Measurements from ENCODE around the gene CACNG6.

CACNG6 gene

GRCh38 chr19:53982611-53983010 is 8.8 kb upstream of the CACNG6 start:
- H3K27ac Mint-ChIP-seq: no peak overlapping the region
- H3K9me3 Mint-ChIP-seq: peaks cover 7% of the 10 kb centered on the region
- H3K4me3 Mint-ChIP-seq: no peak overlapping the region

GRCh38 chr19:53983457-53984289 is 7.8 kb upstream of the CACNG6 start:
- no peak for ATAC-seq
- H3K4me1 Mint-ChIP-seq: peaks cover 29% of the 10 kb centered on the region
- peaks cover 7% of the 10 kb centered on the region for H3K9me3 Mint-ChIP-seq
- H3K4me3 Mint-ChIP-seq: no peak overlapping the region
- no peak overlapping the region for H3K27ac Mint-ChIP-seq
- H3K36me3 Mint-ChIP-seq: peaks cover 6% of the 10 kb centered on the region
- no peak for DNase-seq (ENCODE audit: low spot score in 2 of 2)

More at GRCh38 chr19:53982611-53983010, 8.8 kb upstream of the CACNG6 start:
- ATAC-seq (no peak), DNase-seq (ENCODE audit: low spot score in 2 of 2) (no peak)
- peaks cover 6% of the 10 kb centered on the region for H3K36me3 Mint-ChIP-seq
- peaks cover 29% of the 10 kb centered on the region for H3K4me1 Mint-ChIP-seq

- no peak for DNase-seq (ENCODE audit: low spot score in 2 of 2)
- Mint-ChIP-seq H3K36me3 (no peaks in the 10 kb centered on the region), H3K4me3 (no peak overlapping the region), H3K27ac (no peak overlapping the region), H3K4me1 (peaks cover 8% of the 10 kb centered on the region), H3K9me3 (peaks cover 3% of the 10 kb centered on the region)
- ATAC-seq: no peak
Observed at GRCh38 chr19:53985863-53986262, 5.6 kb upstream of the CACNG6 start.

GRCh38 chr19:53988981-53989380 is 2.5 kb upstream of the CACNG6 start:
- Mint-ChIP-seq H3K4me1 (peaks cover 7% of the 10 kb centered on the region), H3K27ac (no peak overlapping the region), H3K9me3 (no peaks in the 10 kb centered on the region), H3K4me3 (no peak overlapping the region), H3K36me3 (no peaks in the 10 kb centered on the region)
- DNase-seq (ENCODE audit: low spot score in 2 of 2) (no peak), ATAC-seq (no peak)

GRCh38 chr19:53989600-53990533 is 1.6 kb upstream of the CACNG6 start:
- no peak for DNase-seq (ENCODE audit: low spot score in 2 of 2)
- ATAC-seq: peak; percentile 22
- H3K4me3 Mint-ChIP-seq: no peak overlapping the region
- H3K36me3 Mint-ChIP-seq: no peaks in the 10 kb centered on the region
- peaks cover 7% of the 10 kb centered on the region for H3K4me1 Mint-ChIP-seq
- no peaks in the 10 kb centered on the region for H3K9me3 Mint-ChIP-seq
- no peak overlapping the region for H3K27ac Mint-ChIP-seq

- H3K9me3 Mint-ChIP-seq: no peaks in the 10 kb centered on the region
- H3K4me1 Mint-ChIP-seq: peaks cover 7% of the 10 kb centered on the region
- DNase-seq (ENCODE audit: low spot score in 2 of 2): no peak
- no peak overlapping the region for H3K27ac Mint-ChIP-seq
- no peak for ATAC-seq
- H3K4me3 Mint-ChIP-seq: peak overlapping the region; percentile 33
- H3K36me3 Mint-ChIP-seq: no peaks in the 10 kb centered on the region
Observed at GRCh38 chr19:53992211-53992610, 774 bp downstream of the CACNG6 start.

- ATAC-seq (no peak), DNase-seq (ENCODE audit: low spot score in 2 of 2) (no peak)
- H3K36me3 Mint-ChIP-seq: no peaks in the 10 kb centered on the region
- H3K9me3 Mint-ChIP-seq: no peaks in the 10 kb centered on the region
- H3K4me1 Mint-ChIP-seq: peaks cover 7% of the 10 kb centered on the region
- no peak overlapping the region for H3K4me3 Mint-ChIP-seq
- no peak overlapping the region for H3K27ac Mint-ChIP-seq
Observed at GRCh38 chr19:53992815-53993214, 1.4 kb downstream of the CACNG6 start.

- Mint-ChIP-seq H3K27ac (no peak overlapping the region), H3K36me3 (no peaks in the 10 kb centered on the region), H3K4me1 (peaks cover 7% of the 10 kb centered on the region), H3K4me3 (no peak overlapping the region), H3K9me3 (no peaks in the 10 kb centered on the region)
- ATAC-seq: no peak
- no peak for DNase-seq (ENCODE audit: low spot score in 2 of 2)
Observed at GRCh38 chr19:53993448-53993847, 2.0 kb downstream of the CACNG6 start.

GRCh38 chr19:53994811-53995210 is 3.4 kb downstream of the CACNG6 start:
- DNase-seq (ENCODE audit: low spot score in 2 of 2) (no peak), ATAC-seq (no peak)
- H3K9me3 Mint-ChIP-seq: no peaks in the 10 kb centered on the region
- H3K36me3 Mint-ChIP-seq: no peaks in the 10 kb centered on the region
- no peak overlapping the region for H3K4me3 Mint-ChIP-seq
- peaks cover 7% of the 10 kb centered on the region for H3K4me1 Mint-ChIP-seq
- H3K27ac Mint-ChIP-seq: no peak overlapping the region

GRCh38 chr19:53998223-53998622 is 6.8 kb downstream of the CACNG6 start:
- Mint-ChIP-seq H3K4me1 (no peaks in the 10 kb centered on the region), H3K4me3 (no peak overlapping the region), H3K9me3 (no peaks in the 10 kb centered on the region), H3K36me3 (no peaks in the 10 kb centered on the region), H3K27ac (no peak overlapping the region)
- no peak for DNase-seq (ENCODE audit: low spot score in 2 of 2)
- ATAC-seq: no peak

- DNase-seq (ENCODE audit: low spot score in 2 of 2) (no peak), ATAC-seq (no peak)
- no peaks in the 10 kb centered on the region for H3K9me3 Mint-ChIP-seq
- no peaks in the 10 kb centered on the region for H3K4me1 Mint-ChIP-seq
- no peak overlapping the region for H3K4me3 Mint-ChIP-seq
- H3K36me3 Mint-ChIP-seq: no peaks in the 10 kb centered on the region
- H3K27ac Mint-ChIP-seq: no peak overlapping the region
Observed at GRCh38 chr19:53999694-54000093, 8.3 kb downstream of the CACNG6 start.

GRCh38 chr19:54001496-54001895 is 10.1 kb downstream of the CACNG6 start:
- Mint-ChIP-seq H3K9me3 (no peaks in the 10 kb centered on the region), H3K27ac (no peak overlapping the region), H3K4me3 (no peak overlapping the region), H3K4me1 (no peaks in the 10 kb centered on the region), H3K36me3 (no peaks in the 10 kb centered on the region)
- DNase-seq (ENCODE audit: low spot score in 2 of 2) (no peak), ATAC-seq (no peak)

GRCh38 chr19:54002495-54003315 is 11.3 kb downstream of the CACNG6 start:
- ATAC-seq (no peak), DNase-seq (ENCODE audit: low spot score in 2 of 2) (no peak)
- H3K4me1 Mint-ChIP-seq: no peaks in the 10 kb centered on the region
- no peak overlapping the region for H3K4me3 Mint-ChIP-seq
- H3K27ac Mint-ChIP-seq: no peak overlapping the region
- no peaks in the 10 kb centered on the region for H3K9me3 Mint-ChIP-seq
- no peaks in the 10 kb centered on the region for H3K36me3 Mint-ChIP-seq

- Mint-ChIP-seq H3K27ac (no peak overlapping the region), H3K4me3 (no peak overlapping the region), H3K9me3 (no peaks in the 10 kb centered on the region), H3K4me1 (peaks cover 5% of the 10 kb centered on the region), H3K36me3 (no peaks in the 10 kb centered on the region)
- DNase-seq (ENCODE audit: low spot score in 2 of 2): no peak
- no peak for ATAC-seq
Observed at GRCh38 chr19:54009440-54009839, 18.0 kb downstream of the CACNG6 start.

GRCh38 chr19:54010474-54010873 is 19.0 kb downstream of the CACNG6 start:
- DNase-seq (ENCODE audit: low spot score in 2 of 2): no peak
- no peak for ATAC-seq
- no peaks in the 10 kb centered on the region for H3K36me3 Mint-ChIP-seq
- no peak overlapping the region for H3K27ac Mint-ChIP-seq
- peaks cover 10% of the 10 kb centered on the region for H3K4me1 Mint-ChIP-seq
- no peak overlapping the region for H3K4me3 Mint-ChIP-seq
- no peaks in the 10 kb centered on the region for H3K9me3 Mint-ChIP-seq

Data from stimulated activated effector memory CD8-positive, alpha-beta T cell treated with anti-CD3 and anti-CD28 coated beads, Interleukin-12 subunit alpha, Interleukin-12 subunit beta, amount 100 ng/mL, for 72 hours (primary cell).